HG03097 (cell line): Measurements from ENCODE around the gene CTIF.
"Not testable (repeated sequence)": the region's sequence is repeated elsewhere in the genome, so short reads cannot be mapped to it uniquely, and the experiment has no call there.

ENCODE experiments used
- ATAC-seq: cut with Tn5 transposase; IDR thresholded peaks from one replicate; pipeline ENCODE4 v1.9.1; 2021; ENCODE audit not compliant: unreplicated experiment, low FRiP score

Gene CTIF

DNA sequence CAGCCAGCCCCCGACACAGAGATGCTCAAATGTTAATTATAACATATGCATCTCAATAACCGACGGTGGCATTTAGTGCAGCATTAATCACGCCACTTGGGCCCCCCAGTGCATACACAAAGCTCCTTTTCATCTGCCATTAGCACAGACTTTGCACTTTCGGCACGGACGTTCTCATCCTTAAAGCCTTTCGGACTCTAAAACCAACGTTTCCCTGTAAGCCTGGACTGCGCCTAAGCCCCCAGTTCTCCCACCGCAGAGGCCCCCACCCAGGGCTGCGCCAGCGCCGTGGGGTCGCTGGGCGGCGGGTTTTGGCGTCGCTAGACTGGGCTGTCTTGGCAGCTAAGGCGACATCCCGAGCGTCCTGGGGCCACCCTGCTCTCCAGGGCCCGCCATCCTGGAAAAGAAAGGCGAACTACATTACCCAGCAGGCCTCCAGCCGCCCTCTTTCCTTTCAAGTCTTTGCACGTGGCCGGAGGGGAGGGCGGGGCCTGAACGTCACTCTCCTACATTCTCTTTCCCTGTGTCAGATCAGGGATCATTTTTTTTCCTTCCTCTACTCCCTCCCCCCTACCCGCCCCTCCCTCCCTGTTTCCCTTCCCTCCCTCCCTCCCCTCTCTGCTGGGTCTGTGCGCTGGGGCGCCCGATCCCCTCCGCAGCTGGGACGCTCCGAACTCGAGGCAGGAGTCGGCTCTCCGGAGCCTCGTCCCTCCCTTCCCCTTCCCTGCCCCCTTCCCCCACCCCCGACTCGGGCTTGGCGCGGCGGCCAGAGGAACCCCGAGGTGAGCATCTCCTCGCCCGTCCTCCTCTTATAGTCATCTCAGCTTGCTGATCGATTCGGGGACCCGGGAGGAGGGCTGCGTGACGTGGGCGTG is at the start of gene CTIF:
Gene CTIF (plus strand): TSS at position 501 of the 875 bp plus-strand sequence. CDS start 80,535 bp downstream, outside the sequence.
- peak; percentile 72 for ATAC-seq

- no peak for ATAC-seq
Observed at GRCh38 chr18:48490641-48491293, 48.1 kb upstream of the CTIF start.

- no peak for ATAC-seq
Observed at GRCh38 chr18:48492880-48493279, 46.0 kb upstream of the CTIF start.

DNA sequence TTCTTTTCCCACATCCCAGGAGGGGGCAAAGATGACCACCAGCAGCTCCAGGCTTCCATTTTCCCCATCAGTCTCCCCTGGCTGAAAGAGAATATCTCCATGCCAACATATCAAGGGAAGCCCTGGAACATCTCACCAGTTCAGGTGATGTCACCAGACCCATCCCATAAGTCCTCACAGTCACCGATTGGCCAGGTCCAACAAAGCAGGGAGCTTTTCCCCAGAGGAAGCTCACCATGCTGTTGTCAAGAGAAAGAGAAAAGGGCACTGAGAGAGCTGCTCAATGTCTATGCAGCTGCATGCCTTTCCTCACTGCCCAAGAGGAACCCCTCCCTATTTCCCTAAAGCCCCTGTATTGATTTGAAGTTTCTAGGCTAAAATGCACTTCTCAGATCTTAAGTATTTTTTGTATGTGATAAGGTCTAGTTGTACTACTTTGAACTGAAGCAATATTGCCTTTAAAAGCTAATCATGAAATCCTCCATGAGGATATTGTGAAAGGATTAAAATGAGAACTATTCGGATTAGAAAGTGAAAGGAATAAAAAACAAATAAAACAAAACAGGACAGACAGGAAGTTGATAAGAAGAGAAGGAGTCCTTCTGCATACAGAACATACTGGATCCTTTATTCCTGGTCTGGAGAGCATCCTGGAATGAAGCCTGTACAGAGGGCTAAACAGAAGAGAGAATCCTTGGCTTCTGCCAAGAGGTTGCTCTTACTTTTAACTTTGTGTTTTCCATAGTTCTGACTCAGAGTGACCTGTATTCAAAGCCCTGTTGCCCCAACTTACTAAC is 45.2 kb upstream of the CTIF start:
- no peak for ATAC-seq

GRCh38 chr18:48497863-48498262 is 41.0 kb upstream of the CTIF start:
- ATAC-seq, result no peak

DNA sequence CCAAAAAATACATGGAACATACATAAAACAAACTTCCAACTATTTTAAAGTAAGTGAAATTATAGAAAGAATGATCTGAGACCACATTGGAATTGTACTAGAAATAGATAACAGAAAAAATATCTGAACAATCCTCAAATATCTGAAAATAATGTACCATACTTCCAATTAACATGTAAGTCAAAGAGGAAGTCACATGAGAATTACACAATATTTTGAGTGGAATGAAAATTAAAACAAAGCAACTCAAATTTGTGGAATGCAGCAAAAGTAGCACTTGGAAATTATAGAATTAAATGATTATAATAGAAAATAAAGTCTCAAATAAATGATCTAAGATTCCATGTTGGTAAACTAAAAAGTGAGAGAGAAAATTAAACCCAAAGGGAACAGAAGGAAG is 38.3 kb upstream of the CTIF start:
- ATAC-seq, result no peak

DNA sequence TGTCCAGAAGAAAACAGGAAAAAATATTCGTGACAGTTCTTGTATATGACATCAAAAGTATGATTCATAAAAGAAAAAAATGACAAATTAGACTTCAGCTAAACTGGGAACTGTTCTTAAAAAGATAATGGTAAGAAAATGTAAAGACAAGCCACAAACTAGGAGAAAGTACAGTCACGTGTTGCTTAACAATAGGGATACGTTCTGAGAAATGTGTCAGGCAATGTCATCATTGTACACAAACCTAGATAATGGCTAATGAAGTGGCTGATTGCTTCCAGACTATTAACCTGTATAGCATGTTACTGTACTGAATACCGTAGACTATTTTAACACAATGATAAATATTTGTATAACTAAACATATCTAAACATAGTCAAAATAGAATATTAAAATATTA is 35.9 kb upstream of the CTIF start:
- ATAC-seq, result no peak

- no peak for ATAC-seq
Observed at GRCh38 chr18:48504819-48505218, 34.0 kb upstream of the CTIF start.

DNA sequence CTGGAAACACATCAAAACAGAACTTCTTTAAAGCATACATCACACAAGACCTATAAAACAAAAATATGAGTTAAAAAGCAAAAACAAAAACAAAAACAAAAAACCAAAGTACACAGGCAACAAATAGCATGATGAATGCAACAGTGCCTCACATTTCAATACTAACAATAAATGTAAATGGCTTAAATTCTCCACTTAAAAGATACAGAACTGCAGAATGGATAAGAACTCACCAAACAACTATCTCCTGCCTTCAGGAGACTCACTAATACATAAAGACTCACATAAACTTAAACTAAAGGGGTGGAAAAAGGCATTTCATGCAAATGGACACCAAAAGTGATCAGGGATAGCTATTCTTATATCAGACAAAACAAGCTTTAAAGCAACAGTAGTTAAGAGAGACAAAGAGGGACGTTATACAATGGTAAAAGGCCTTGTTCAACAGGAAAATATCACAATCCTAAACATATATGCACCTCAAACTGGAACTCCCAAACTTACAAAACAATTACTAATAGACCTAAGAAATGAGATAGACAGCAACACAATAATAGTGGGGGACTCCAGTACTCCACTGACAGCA is 31.8 kb upstream of the CTIF start:
- not testable (repeated sequence) for ATAC-seq

DNA sequence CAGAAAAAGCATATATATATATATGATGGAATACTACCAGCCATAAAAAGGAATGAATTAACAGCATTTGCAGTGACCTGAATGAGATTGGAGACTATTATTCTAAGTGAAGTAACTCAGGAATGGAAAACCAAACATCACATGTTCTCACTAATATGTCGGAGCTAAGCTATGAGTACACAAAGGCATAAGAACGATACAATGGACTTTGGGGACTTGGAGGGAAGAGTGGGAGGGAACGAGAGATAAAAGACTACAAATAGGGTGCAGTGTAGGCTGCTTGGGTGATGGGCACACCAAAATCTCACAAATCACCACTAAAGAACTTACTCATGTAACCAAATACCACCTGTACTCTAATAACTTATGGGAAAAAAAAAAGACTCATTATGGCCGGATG is 26.3 kb upstream of the CTIF start:
- ATAC-seq, result not testable (repeated sequence)

DNA sequence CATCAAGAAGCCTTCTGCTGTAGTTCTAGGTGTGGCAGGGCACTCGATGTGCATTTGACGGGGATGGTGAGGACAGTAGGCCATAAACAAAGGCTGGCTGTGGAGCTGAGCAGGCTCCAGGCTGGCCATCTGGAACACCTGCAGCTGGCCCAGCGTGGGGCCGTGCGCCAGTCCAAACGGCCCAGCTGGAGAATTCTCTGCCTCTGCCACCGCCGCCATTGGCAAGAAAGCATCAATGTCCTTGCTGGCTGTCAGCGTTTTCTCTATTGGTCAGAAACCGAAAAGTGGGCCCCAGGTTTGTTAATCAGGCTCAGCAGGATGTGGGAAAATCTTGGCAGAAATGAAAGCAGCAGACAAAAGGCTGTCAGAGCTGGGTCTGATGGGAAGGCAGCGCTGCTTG is 24.0 kb upstream of the CTIF start:
- no peak for ATAC-seq

GRCh38 chr18:48517048-48517447 is 21.8 kb upstream of the CTIF start:
- ATAC-seq, result no peak

DNA sequence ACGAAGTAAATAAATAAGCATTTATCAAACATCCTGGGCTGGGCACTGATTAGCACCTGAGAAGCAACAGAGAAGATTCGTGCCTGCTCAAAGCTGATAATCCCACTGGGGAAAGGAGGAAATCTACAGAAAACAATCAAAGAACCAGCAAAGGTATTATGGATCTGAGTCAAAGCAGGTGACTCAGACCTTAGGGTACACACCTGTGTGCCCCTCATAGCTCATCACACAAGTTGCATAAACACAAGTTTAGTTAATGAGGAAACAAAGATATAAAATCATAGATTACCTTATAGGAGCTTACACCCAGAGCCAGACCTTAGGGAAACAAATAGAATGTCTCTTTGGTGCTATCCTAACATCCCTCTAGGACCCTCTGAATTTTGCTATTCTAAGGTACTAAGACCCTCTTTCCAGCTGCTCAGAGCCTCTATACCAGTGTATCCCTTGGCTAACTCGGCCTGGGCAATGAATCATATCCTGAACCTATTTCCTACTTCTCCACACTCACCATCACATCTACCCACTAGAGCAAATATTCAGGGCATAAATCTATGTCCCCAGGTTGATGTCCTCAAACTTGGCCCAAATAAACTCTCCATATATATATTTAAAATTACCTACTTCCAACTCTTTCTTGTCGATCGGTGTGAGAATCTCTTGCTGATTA is 19.3 kb upstream of the CTIF start:
- no peak for ATAC-seq

- ATAC-seq, result no peak
Observed at GRCh38 chr18:48521723-48522122, 17.1 kb upstream of the CTIF start.

GRCh38 chr18:48525671-48526070 is 13.2 kb upstream of the CTIF start:
- no peak for ATAC-seq

GRCh38 chr18:48527461-48527860 is 11.4 kb upstream of the CTIF start:
- no peak for ATAC-seq

DNA sequence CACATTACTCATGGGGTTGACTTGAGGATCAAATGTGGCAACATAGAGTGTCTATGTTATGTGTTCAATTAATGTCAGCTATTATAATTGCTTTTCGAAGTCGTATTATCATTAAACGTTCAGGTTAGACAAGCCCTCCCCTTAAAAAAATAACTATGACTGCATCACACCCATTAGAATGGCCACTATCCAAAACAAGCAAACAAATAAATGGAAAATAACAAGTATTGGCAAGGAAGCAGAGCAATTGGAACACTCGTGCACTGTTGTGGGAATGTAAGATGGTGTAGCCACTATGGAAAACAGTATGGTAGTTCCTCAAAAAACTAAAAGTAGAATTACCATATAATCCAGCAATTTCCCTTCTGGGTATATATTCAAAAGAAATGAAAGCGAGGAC is 10.0 kb upstream of the CTIF start:
- ATAC-seq, result no peak

- ATAC-seq, result no peak
Observed at GRCh38 chr18:48529796-48530195, 9.0 kb upstream of the CTIF start.

GRCh38 chr18:48530399-48531081 is 8.3 kb upstream of the CTIF start:
- ATAC-seq, result no peak

DNA sequence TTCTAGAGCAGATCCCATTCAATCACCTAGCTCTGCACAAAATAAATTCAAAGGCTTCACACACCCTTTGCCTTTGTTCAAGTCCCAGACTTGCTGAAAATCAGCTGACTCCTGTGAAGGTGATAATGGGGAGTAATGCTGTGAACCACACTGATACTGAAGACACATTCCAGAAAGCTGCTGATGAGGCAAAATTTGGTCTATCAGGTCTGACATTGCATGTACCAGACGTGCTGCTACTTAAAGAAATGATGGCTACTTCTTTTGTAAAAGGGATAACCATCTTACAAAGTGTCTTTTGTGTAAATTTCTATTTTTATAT is 7.8 kb upstream of the CTIF start:
- no peak for ATAC-seq
